Aorta (tissue), 5 donors: Measurements from ENCODE around the gene ARPC1A. TPM values are rescaled to one million over a fixed set of nuclear protein-coding genes. Genes with fewer than 3 reads are reported as not detected.

Experiments used
- ATAC-seq: fragments of 200-7000 bp; cut with Tn5 transposase; one replicate; pipeline ENCODE4 v1.9.1; 2022; ENCODE audit warnings: moderate library complexity; ENCODE audit not compliant: low FRiP score
- DNase-seq, 2 donors: peaks; one replicate each; pipeline ENCODE4 v3.0.0-alpha.2; 2020
- H3K27ac ChIP-seq, 2 donors: one replicate each; pipeline ENCODE4 v1.5.1; 2013; ENCODE audit warnings: low read length in 2 of 2, mild to moderate bottlenecking in 2 of 2, moderate library complexity in 2 of 2, control low read depth in 1 of 2, inconsistent platforms in 1 of 2, low read depth in 1 of 2
- H3K27me3 ChIP-seq, 2 donors: one replicate each; pipeline ENCODE4 v1.6.1; 2013; ENCODE audit warnings: control low read depth in 1 of 2, low read length in 1 of 2, mild to moderate bottlenecking in 1 of 2, moderate library complexity in 1 of 2; ENCODE audit not compliant: insufficient read depth in 2 of 2, control insufficient read depth in 1 of 2
- H3K36me3 ChIP-seq, 2 donors: one replicate each; pipeline ENCODE4 v1.6.1; 2013; ENCODE audit warnings: control low read depth in 1 of 2, low read length in 1 of 2, mild to moderate bottlenecking in 1 of 2; ENCODE audit not compliant: insufficient read depth in 2 of 2, control insufficient read depth in 1 of 2
- H3K4me1 ChIP-seq, 2 donors: one replicate each; pipeline ENCODE4 v1.6.1; 2013; ENCODE audit warnings: low read length in 2 of 2, control low read depth in 1 of 2, mild to moderate bottlenecking in 1 of 2, moderate library complexity in 1 of 2; ENCODE audit not compliant: insufficient read depth in 2 of 2, control insufficient read depth in 1 of 2
- H3K4me3 ChIP-seq, 2 donors: one replicate each; pipeline ENCODE4 v1.5.1; 2013; ENCODE audit warnings: low read length in 2 of 2, control low read depth in 1 of 2, mild to moderate bottlenecking in 1 of 2
- H3K9me3 ChIP-seq: one replicate; pipeline ENCODE4 v1.6.1; 2013; ENCODE audit warnings: mild to moderate bottlenecking, low read length; ENCODE audit not compliant: control insufficient read depth
- WGBS, 2 donors: extraction: QIAGEN DNeasy Blood & Tissue Kit; methylation state at CpG; one replicate each; pipeline ENCODE4 v1.1.7; 2013; 5-methylcytosine and 5-hydroxymethylcytosine counted together
- intact Hi-C, 2 donors: fragments of 100-400 bp; cut with DNase I; formaldehyde crosslinking; loops; one replicate each; pipeline versions ENCODE4 v1.14.2 to v1.15.0; 2022
- polyA plus RNA-seq, 2 donors: library from polyadenylated mRNA; stranded (reverse); fragments of 200-250 nt; gene quantifications; one replicate each; pipeline ENCODE4 v1.2.3, GENCODE V29; 2013
- total RNA-seq, 2 donors: library from RNA; stranded (reverse); fragmentation: NEBNext Ultra II Directional; extraction: Animal tissue kit (Norgen Biotek cat#: 25700); gene quantifications; one replicate each; pipeline ENCODE4 v1.2.1, GENCODE V29; 2021
- donor health status: healthy with polysubstance abuse.
- donor health status: Bipolar disorder and iron deficiency.
- donor health status: DM: no; HTN: no; CAD: no.
- donor health status: DM: no; HTN: no; CAD: no.
- donor health status: DM: yes; HTN: yes; CAD: no.

The ARPC1A gene
- total and polyA plus RNA-seq, 4 donors, result 95.1 to 227 (median 103) TPM

GRCh38 chr7:99404235-99404976 lies 78.7 kb downstream of the ARPC1A start:
- Histone ChIP-seq H3K4me1 (no peaks in the 10 kb centered on the region), H3K4me3 (no peak overlapping the region), H3K9me3 (no peaks in the 10 kb centered on the region), H3K27ac (no peak overlapping the region), H3K27me3 (no peaks in the 10 kb centered on the region), H3K36me3 (peaks cover 7 to 12% of the 10 kb centered on the region in 2 donors)
- no peak for DNase-seq
- no peak for ATAC-seq
- WGBS, 2 donors, result 77 to 78% methylated on average over 18 of the region's 18 CpGs
- intact Hi-C loops, result loop anchor here in 1 of 2 donors (10.0 kb wide), 1 partner anchor 370 kb away; no protein-coding TSS in a partner anchor

DNA sequence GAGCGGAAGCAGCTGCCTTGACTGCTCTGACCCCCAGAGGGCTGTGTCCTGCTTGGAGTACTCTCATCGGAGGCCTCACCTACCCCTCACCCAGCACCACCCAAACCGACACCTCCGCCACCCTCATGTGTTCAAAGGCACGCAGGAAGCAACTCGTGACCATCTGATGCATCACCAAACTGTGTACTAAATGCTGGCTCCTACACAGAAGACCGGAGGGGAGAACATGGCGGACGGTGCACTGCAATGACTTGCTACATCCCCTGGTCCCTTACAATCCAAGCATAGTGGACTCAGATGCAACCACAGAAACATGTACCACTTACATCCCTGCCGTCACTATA lies 79.3 kb downstream of the ARPC1A start:
- no peaks in the 10 kb centered on the region for H3K9me3 ChIP-seq
- H3K36me3 ChIP-seq, result peaks cover 6 to 9% of the 10 kb centered on the region in 2 donors
- ATAC-seq (no peak), DNase-seq (no peak)
- peaks cover 0 to 3% of the 10 kb centered on the region in 2 donors for H3K4me1 ChIP-seq
- no peak overlapping the region for H3K27ac ChIP-seq
- no peak overlapping the region for H3K4me3 ChIP-seq
- 88 to 92% methylated on average over 10 of the region's 10 CpGs for WGBS, 2 donors
- intact Hi-C loops, result loop anchor here in 1 of 2 donors (10.0 kb wide), 1 partner anchor 370 kb away; no protein-coding TSS in a partner anchor
- no peaks in the 10 kb centered on the region for H3K27me3 ChIP-seq

DNA sequence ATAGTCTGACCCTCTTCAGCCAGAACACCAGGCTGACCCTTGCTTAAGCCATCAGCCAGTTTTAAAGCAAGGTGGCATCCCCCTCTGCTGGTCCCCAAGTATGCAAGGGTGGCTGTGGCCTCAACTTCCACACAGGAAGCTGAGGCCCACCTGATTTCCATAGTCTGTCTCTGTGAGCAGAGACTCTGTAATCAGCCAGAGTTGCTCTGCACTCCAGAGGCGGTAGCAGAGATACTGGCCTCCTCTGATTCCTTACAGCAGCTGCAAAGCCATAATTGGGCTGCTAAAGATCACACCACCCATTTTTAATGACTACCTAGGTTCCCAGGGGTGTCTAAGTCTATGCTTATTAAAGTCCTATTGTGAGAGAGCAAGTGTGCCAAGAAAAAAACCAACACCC lies 80.9 kb downstream of the ARPC1A start:
- WGBS, 2 donors, result 80 to 81% methylated on average over 1 of the region's 1 CpG
- no peak for ATAC-seq
- Histone ChIP-seq H3K4me3 (no peak overlapping the region), H3K36me3 (peaks cover 3% of the 10 kb centered on the region in 2 donors), H3K27ac (no peak overlapping the region), H3K4me1 (peaks cover 0 to 3% of the 10 kb centered on the region in 2 donors), H3K9me3 (no peaks in the 10 kb centered on the region), H3K27me3 (no peaks in the 10 kb centered on the region)
- DNase-seq, result no peak
- intact Hi-C loops, result loop anchor here in 1 of 2 donors (10.0 kb wide), 1 partner anchor 372 kb away; no protein-coding TSS in a partner anchor

- H3K27me3 ChIP-seq, result no peaks in the 10 kb centered on the region
- H3K4me3 ChIP-seq, result peak overlapping the region; percentile 61 to 73
- H3K36me3 ChIP-seq, result peaks cover 3 to 7% of the 10 kb centered on the region in 2 donors
- peak; percentile 66 for ATAC-seq
- intact Hi-C loops, result loop anchor here in 1 of 2 donors (2.0 to 10.0 kb wide), 2 partner anchors 33 to 373 kb away; partner anchors contain the start of gene ARPC1B
- no peaks in the 10 kb centered on the region for H3K9me3 ChIP-seq
- 0% methylated on average over 28 of the region's 28 CpGs for WGBS, 2 donors
- peak; percentile 86 to 94 for DNase-seq
- H3K27ac ChIP-seq, result peak overlapping the region; percentile 70 to 89
- peaks cover 0 to 3% of the 10 kb centered on the region in 2 donors for H3K4me1 ChIP-seq
Measured at GRCh38 chr7:99407872-99408378, 82.2 kb downstream of the ARPC1A start.

DNA sequence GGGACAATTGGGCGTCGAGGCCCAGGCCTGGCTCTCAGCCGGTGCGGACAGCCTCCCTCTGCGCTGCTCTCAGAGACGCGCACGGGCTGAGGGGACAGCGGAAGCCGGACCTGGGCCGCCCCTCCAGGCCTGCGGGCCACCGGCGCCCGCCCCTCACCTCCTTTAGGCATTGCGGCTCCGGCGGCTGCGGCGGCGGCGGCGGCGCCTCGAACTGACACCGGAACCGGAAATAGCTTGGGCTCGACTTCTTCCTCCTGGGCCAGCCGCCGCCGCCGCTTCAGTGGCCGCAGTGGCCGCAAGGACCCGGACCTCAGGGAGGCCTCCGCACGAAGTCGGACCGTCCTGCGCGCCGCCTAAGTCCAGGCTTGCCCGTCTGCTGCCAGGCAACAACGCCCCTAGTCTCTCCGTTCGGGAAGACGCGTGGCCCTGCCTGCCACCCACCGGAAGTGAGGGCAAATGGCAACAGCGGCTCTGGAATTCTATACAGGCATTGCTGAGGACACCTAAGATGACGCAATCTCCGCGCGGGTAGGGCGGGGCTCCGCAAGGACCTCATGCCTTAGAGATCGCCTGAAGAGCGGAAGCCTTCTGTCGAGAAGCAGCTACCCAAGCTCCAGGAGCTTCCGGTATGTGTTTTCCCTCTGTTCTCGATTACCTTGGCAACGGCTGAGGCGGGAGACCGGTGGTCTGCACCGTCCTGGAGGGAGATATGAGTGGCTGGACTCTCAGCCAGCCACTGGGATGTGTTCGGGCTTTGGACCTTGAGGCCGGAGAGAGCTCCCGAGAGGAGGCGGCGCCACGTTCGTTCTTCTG lies 82.9 kb downstream of the ARPC1A start, which contains the start of the genes BUD31 and PDAP1:
TSS of gene BUD31 (plus strand) at position 591 of the 813 bp plus-strand sequence. CDS start 2,124 bp downstream, outside the sequence.
TSS of gene PDAP1 (minus strand) at position 219 of the 813 bp plus-strand sequence. CDS start at position 170, 49 bp downstream.
- 0% methylated on average over 64 to 72 of the region's 72 CpGs for WGBS, 2 donors
- peak; percentile 96 to 98 for DNase-seq
- H3K27me3 ChIP-seq, result no peaks in the 10 kb centered on the region
- peak within 1 kb of the TSS; percentile 70 to 89 for H3K27ac ChIP-seq
- H3K9me3 ChIP-seq, result no peaks in the 10 kb centered on the region
- peak within 1 kb of the TSS; percentile 67 to 73 for H3K4me3 ChIP-seq
- H3K4me1 ChIP-seq, result peaks cover 0 to 3% of the 10 kb centered on the region in 2 donors
- intact Hi-C loops, result loop anchor here in 1 of 2 donors (2.0 to 10.0 kb wide), 2 partner anchors 34 to 374 kb away; partner anchors contain the start of gene ARPC1B
- H3K36me3 ChIP-seq, result peaks cover 3 to 7% of the 10 kb centered on the region in 2 donors
- peak; percentile 98 for ATAC-seq

GRCh38 chr7:99409192-99409572 lies 83.5 kb downstream of the ARPC1A start:
- WGBS, 2 donors, result 0 to 1% methylated on average over 18 of the region's 18 CpGs
- peaks cover 3 to 7% of the 10 kb centered on the region in 2 donors for H3K36me3 ChIP-seq
- DNase-seq (no peak), ATAC-seq (no peak)
- intact Hi-C loops, result loop anchor here in 1 of 2 donors (2.0 to 10.0 kb wide), 2 partner anchors 34 to 374 kb away; partner anchors contain the start of gene ARPC1B
- no peaks in the 10 kb centered on the region for H3K27me3 ChIP-seq
- H3K27ac ChIP-seq, result peak overlapping the region in 1 of 2 donors; percentile 33
- H3K9me3 ChIP-seq, result no peaks in the 10 kb centered on the region
- H3K4me1 ChIP-seq, result peaks cover 0 to 3% of the 10 kb centered on the region in 2 donors
- peak overlapping the region; percentile 23 to 67 for H3K4me3 ChIP-seq

- ATAC-seq, result no peak
- intact Hi-C loops, result loop anchor here in 1 of 2 donors (2.0 to 10.0 kb wide), 2 partner anchors 35 to 375 kb away; partner anchors contain the start of gene ARPC1B
- H3K4me1 ChIP-seq, result peaks cover 0 to 3% of the 10 kb centered on the region in 2 donors
- H3K9me3 ChIP-seq, result no peaks in the 10 kb centered on the region
- H3K27ac ChIP-seq, result no peak overlapping the region
- H3K36me3 ChIP-seq, result peaks cover 1 to 4% of the 10 kb centered on the region in 2 donors
- DNase-seq, result no peak
- H3K27me3 ChIP-seq, result no peaks in the 10 kb centered on the region
- H3K4me3 ChIP-seq, result peak overlapping the region; percentile 23 to 67
- 43 to 47% methylated on average over 3 of the region's 3 CpGs for WGBS, 2 donors
Measured at GRCh38 chr7:99409806-99410205, 84.1 kb downstream of the ARPC1A start.

- Histone ChIP-seq H3K27me3 (no peaks in the 10 kb centered on the region), H3K27ac (no peak overlapping the region), H3K4me3 (no peak overlapping the region), H3K4me1 (peaks cover 0 to 3% of the 10 kb centered on the region in 2 donors), H3K36me3 (peaks cover 1 to 4% of the 10 kb centered on the region in 2 donors), H3K9me3 (no peaks in the 10 kb centered on the region)
- ATAC-seq (no peak), DNase-seq (no peak)
- intact Hi-C loops, result no loop called here
- WGBS, 2 donors, result 92 to 93% methylated on average over 2 of the region's 2 CpGs
Measured at GRCh38 chr7:99410635-99411034, 84.9 kb downstream of the ARPC1A start.
